Mucosa of descending colon (tissue), 3 donors: ENCODE results near the gene PPP2R1A. TPM values are rescaled to one million over a fixed set of nuclear protein-coding genes. Genes with fewer than 3 reads are reported as not detected.

Experiments used
- ATAC-seq: fragments of 200-7000 bp; cut with Tn5 transposase; one replicate; pipeline ENCODE4 v1.9.1; 2020; ENCODE audit warnings: mild to moderate bottlenecking, moderate library complexity
- DNase-seq, 3 donors: peaks; one replicate each; pipeline ENCODE4 v3.0.0-alpha.2; 2020
- H3K36me3 ChIP-seq: fragments of 200-600 bp; one replicate; pipeline ENCODE4 v1.8.0; 2021; ENCODE audit warnings: low read depth, mild to moderate bottlenecking
- H3K4me1 ChIP-seq: fragments of 200-600 bp; one replicate; pipeline ENCODE4 v1.8.0; 2021; ENCODE audit warnings: low read depth, mild to moderate bottlenecking
- H3K4me3 ChIP-seq: fragments of 200-600 bp; one replicate; pipeline ENCODE4 v1.8.0; 2021; ENCODE audit warnings: mild to moderate bottlenecking
- H3K9me3 ChIP-seq: fragments of 200-600 bp; one replicate; pipeline ENCODE4 v1.8.0; 2021; ENCODE audit warnings: mild to moderate bottlenecking
- intact Hi-C, 2 donors: fragments of 100-400 bp; cut with DNase I in 1 of 2; cut with micrococcal nuclease in 1 of 2; formaldehyde crosslinking; loops; one replicate each; pipeline versions ENCODE4 v1.11.0 to v1.11.1; 2022; cut with DNase I, micrococcal nuclease
- total RNA-seq, 3 donors: library from RNA; stranded (reverse); fragmentation: NEBNext Ultra II Directional in 2 of 3; extraction: Animal tissue kit (Norgen Biotek cat#: 25700) in 2 of 3; gene quantifications; one replicate each; pipeline versions ENCODE4 v1.2.1 to v1.2.4, GENCODE V29; 2021 to 2023
- TF ChIP-seq, protein P1 (sequence below): fragments of 200-600 bp; IDR thresholded peaks from one replicate; pipeline ENCODE4 v1.8.0; 2022; ENCODE audit warnings: antibody characterized with exemption, mild to moderate bottlenecking
- donor health status: DM: no; HTN: no; CAD: no; lungs with moderate emphysema.
- donor health status: DM: no; HTN: no; CAD: no.
- donor health status: DM: no; HTN: yes; CAD: no.

Gene PPP2R1A
- total RNA-seq, 3 donors from 2014 or later: 212 to 274 (median 273) TPM

DNA sequence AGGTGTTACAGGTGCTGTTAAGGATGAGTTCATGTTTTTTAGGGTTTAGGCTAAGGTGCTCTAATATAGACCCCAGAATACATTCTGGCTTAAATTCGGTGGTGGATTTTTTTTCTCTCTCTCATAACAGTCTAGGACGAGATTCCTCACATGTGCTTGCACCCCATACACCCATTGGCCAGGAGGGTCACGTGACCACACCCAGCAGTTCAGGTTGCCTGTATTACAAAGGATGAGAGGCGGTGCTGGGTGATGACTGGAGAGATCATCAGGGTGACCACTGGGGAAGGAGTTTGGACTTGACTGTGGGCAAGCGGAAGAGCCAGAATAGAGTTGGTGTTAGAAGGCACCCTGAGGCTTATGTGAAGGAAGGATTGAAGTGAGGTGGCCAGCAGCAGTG is 27.7 kb downstream of the PPP2R1A start:
- intact Hi-C loops: no loop called here
- TF ChIP-seq, protein P1, sequence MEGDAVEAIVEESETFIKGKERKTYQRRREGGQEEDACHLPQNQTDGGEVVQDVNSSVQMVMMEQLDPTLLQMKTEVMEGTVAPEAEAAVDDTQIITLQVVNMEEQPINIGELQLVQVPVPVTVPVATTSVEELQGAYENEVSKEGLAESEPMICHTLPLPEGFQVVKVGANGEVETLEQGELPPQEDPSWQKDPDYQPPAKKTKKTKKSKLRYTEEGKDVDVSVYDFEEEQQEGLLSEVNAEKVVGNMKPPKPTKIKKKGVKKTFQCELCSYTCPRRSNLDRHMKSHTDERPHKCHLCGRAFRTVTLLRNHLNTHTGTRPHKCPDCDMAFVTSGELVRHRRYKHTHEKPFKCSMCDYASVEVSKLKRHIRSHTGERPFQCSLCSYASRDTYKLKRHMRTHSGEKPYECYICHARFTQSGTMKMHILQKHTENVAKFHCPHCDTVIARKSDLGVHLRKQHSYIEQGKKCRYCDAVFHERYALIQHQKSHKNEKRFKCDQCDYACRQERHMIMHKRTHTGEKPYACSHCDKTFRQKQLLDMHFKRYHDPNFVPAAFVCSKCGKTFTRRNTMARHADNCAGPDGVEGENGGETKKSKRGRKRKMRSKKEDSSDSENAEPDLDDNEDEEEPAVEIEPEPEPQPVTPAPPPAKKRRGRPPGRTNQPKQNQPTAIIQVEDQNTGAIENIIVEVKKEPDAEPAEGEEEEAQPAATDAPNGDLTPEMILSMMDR: no peak
- no peaks in the 10 kb centered on the region for H3K4me1 ChIP-seq
- no peak for DNase-seq
- ATAC-seq: no peak
- H3K4me3 ChIP-seq: no peak overlapping the region
- H3K36me3 ChIP-seq: peaks cover 39% of the 10 kb centered on the region
- no peaks in the 10 kb centered on the region for H3K9me3 ChIP-seq

DNA sequence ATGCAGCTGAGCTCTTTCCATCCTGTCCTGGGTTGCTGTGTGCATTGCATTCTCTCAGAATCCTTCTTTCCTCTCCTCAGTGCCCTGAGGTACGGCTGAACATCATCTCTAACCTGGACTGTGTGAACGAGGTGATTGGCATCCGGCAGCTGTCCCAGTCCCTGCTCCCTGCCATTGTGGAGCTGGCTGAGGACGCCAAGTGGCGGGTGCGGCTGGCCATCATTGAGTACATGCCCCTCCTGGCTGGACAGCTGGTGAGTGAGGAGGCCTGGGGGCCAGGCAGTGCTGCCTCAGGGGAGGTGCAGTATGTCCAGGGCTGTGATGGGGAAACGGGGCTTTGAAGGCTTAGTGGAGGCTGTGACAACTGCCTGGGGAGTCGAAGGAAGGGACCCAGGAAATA is 29.8 kb downstream of the PPP2R1A start:
- DNase-seq (no peak), ATAC-seq (no peak)
- Histone ChIP-seq H3K4me1 (no peaks in the 10 kb centered on the region), H3K4me3 (no peak overlapping the region), H3K36me3 (peaks cover 42% of the 10 kb centered on the region), H3K9me3 (no peaks in the 10 kb centered on the region)
- intact Hi-C loops: no loop called here
- TF ChIP-seq, protein P1: no peak

DNA sequence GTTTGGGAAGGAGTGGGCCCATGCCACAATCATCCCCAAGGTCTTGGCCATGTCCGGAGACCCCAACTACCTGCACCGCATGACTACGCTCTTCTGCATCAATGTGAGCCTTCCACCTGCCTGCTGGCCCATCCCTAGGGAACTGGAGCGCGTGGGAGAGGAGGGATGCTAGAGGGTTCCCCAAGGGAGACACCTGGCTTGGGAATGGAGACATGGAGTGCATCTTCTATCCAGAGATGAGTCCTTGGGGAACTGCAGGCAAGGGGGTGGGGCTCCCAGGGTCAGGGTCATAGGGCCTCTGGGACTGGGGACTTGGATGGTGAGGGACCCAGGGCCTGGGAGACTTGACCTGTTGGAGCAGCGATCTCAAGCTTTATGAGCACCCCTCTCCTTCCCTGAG is 31.2 kb downstream of the PPP2R1A start:
- DNase-seq (no peak), ATAC-seq (no peak)
- H3K4me1 ChIP-seq: no peaks in the 10 kb centered on the region
- no peaks in the 10 kb centered on the region for H3K9me3 ChIP-seq
- no peak overlapping the region for H3K4me3 ChIP-seq
- H3K36me3 ChIP-seq: peaks cover 45% of the 10 kb centered on the region
- TF ChIP-seq, protein P1: no peak
- intact Hi-C loops: no loop called here

DNA sequence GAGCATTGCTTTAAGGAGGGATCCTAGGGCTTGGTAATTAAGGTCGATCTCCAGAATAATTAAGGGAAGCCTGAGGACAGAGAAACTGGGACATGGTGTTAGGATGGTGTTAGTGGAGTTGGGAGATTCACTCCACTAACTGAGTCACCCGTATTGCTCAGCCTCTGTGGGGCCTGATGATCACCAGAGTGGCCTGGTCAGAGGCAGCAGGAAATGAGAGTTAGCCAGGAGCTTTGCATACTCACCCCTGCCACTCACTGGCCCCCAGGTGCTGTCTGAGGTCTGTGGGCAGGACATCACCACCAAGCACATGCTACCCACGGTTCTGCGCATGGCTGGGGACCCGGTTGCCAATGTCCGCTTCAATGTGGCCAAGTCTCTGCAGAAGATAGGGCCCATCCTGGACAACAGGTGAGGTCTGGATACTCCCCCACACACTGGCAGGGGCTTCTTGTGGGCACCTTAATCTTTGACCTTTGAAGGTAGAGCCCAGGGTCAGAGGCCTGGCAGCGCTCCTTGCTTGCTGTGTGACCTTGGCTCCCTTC is 32.1 kb downstream of the PPP2R1A start:
- intact Hi-C loops: no loop called here

DNA sequence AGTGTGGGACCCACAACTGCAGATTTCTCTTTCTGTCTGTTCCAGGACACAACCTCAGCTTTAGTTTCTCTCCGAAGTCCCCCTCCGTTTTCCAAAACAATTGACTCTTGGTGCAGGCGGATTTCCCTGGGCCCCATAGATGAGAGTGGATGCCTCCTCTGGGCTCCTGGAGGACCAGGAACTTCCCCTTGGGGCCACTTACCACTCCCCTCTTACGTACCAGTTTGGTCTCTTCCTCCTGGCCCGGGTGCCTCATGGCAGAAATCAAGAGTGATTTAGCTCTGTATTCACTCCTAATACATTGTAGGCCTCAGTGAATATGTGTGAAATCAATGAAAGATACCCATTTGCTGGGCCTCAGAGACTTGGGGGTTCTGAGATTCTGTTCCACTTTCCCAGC is 34.4 kb downstream of the PPP2R1A start:
- Histone ChIP-seq H3K4me1 (no peaks in the 10 kb centered on the region), H3K4me3 (no peak overlapping the region), H3K9me3 (no peaks in the 10 kb centered on the region), H3K36me3 (peaks cover 45% of the 10 kb centered on the region)
- intact Hi-C loops: no loop called here
- TF ChIP-seq, protein P1: no peak
- DNase-seq: no peak
- no peak for ATAC-seq

More for the DNA sequence above, 32.1 kb downstream of the PPP2R1A start:
- DNase-seq (no peak), ATAC-seq (no peak)
- Histone ChIP-seq H3K36me3 (peaks cover 46% of the 10 kb centered on the region), H3K4me3 (no peak overlapping the region), H3K4me1 (no peaks in the 10 kb centered on the region), H3K9me3 (no peaks in the 10 kb centered on the region)
- TF ChIP-seq, protein P1: no peak

DNA sequence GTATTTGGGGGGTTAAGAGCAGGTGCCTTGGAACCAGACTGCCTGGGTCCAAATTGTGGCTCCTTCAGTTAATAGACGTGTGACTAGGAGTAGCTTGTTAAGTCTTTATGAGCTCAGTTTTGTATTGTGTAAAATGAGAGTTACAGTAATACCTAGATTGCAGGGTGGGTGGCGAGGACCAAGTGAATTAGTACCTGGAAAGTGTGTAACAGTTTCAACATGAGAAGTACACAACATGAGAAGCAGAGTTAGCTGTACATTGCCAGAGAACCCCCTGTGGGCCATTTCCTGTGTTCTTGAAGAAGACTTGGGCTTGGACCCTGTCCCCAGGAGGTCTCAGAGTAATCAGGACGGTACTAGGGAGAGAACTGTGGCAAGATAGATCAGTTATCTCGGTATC is 36.8 kb downstream of the PPP2R1A start:
- peaks cover 22% of the 10 kb centered on the region for H3K36me3 ChIP-seq
- H3K4me3 ChIP-seq: no peak overlapping the region
- no peak for DNase-seq
- TF ChIP-seq, protein P1: no peak
- intact Hi-C loops: no loop called here
- no peak for ATAC-seq
- H3K9me3 ChIP-seq: no peaks in the 10 kb centered on the region
- H3K4me1 ChIP-seq: no peaks in the 10 kb centered on the region
